IMR-90 (cell line): ENCODE measurements around the gene LYPD6. TPM values are rescaled to one million over a fixed set of nuclear protein-coding genes. Genes with fewer than 3 reads are reported as not detected.

ENCODE experiments used
- ATAC-seq: fragments of 200-7000 bp; cut with Tn5 transposase; 2 replicates; pipeline ENCODE4 v1.9.1; 2020; ENCODE audit warnings: low read depth, mild to moderate bottlenecking, moderate library complexity
- BruUV-seq: library from RNA; stranded (reverse); fragments of 400-500 nt; replicated peaks from 2 replicates; lab custom pipeline; 2021; lab: Mats Ljungman, UMichigan
- CTCF ChIA-PET: fragments of 300-600 bp; formaldehyde crosslinking; extraction: SDS; loops from one replicate; lab custom pipeline; 2021; ENCODE audit warnings: antibody characterized with exemption; lab: Yijun Ruan, JAX
- POLR2A ChIA-PET: fragments of 300-600 bp; sonication (Branson Sonifier 250); formaldehyde crosslinking; loops from one replicate; lab custom pipeline; 2022; ENCODE audit warnings: antibody characterized with exemption; ENCODE audit not compliant: unreplicated experiment; lab: Charles Lee
- DNase-seq: peaks from one replicate; pipeline ENCODE4 v3.0.0; 2013
- H2AFZ ChIP-seq: replicated peaks from 2 replicates; pipeline ENCODE3; 2013; ENCODE audit warnings: low read length, mild to moderate bottlenecking; ENCODE audit not compliant: poor library complexity
- H2AK5ac ChIP-seq: 2 replicates; pipeline ENCODE4 v1.6.1; 2013; ENCODE audit warnings: low read depth, low read length, inconsistent platforms
- H2AK9ac ChIP-seq: replicated peaks from 2 replicates; pipeline ENCODE3; 2013; ENCODE audit warnings: mild to moderate bottlenecking, low read depth, low read length, moderate library complexity; ENCODE audit not compliant: poor library complexity
- H2BK120ac ChIP-seq: 2 replicates; pipeline ENCODE4 v1.6.1; 2013; ENCODE audit warnings: low read depth, low read length, inconsistent platforms
- H2BK15ac ChIP-seq: 3 replicates; pipeline ENCODE4 v1.6.1; 2013; ENCODE audit warnings: low read depth, low read length, inconsistent platforms
- H2BK20ac ChIP-seq: 2 replicates; pipeline ENCODE4 v1.6.1; 2013; ENCODE audit warnings: low read depth, mild to moderate bottlenecking, inconsistent platforms, low read length, moderate library complexity
- H2BK5ac ChIP-seq: 2 replicates; pipeline ENCODE4 v1.6.1; 2013; ENCODE audit warnings: mild to moderate bottlenecking, low read depth, low read length, inconsistent platforms; ENCODE audit not compliant: poor library complexity, severe bottlenecking
- H3K14ac ChIP-seq: replicated peaks from 2 replicates; pipeline ENCODE4 v1.6.1; 2013; ENCODE audit warnings: low read depth, low read length, inconsistent platforms
- H3K18ac ChIP-seq: 2 replicates; pipeline ENCODE4 v1.6.1; 2013; ENCODE audit warnings: low read depth, low read length, control low read depth
- H3K23ac ChIP-seq: 2 replicates; pipeline ENCODE4 v1.6.1; 2013; ENCODE audit warnings: low read depth, low read length, inconsistent platforms
- H3K27ac ChIP-seq: 2 replicates; pipeline ENCODE4 v1.5.1; 2013; ENCODE audit warnings: mild to moderate bottlenecking, control low read depth, low read length; ENCODE audit not compliant: insufficient read depth
- H3K27me3 ChIP-seq: 2 replicates; pipeline ENCODE4 v1.6.1; 2013; ENCODE audit warnings: low read length; ENCODE audit not compliant: control insufficient read depth, insufficient read depth
- H3K36me3 ChIP-seq: 2 replicates; pipeline ENCODE4 v1.6.1; 2013; ENCODE audit warnings: low read length, mixed read lengths; ENCODE audit not compliant: control insufficient read depth, insufficient read depth
- H3K4ac ChIP-seq: 2 replicates; pipeline ENCODE4 v1.6.1; 2013; ENCODE audit warnings: low read depth, low read length, inconsistent platforms
- H3K4me1 ChIP-seq: 2 replicates; pipeline ENCODE4 v1.6.1; 2013; ENCODE audit warnings: low read length, mixed read lengths; ENCODE audit not compliant: control insufficient read depth, insufficient read depth
- H3K4me2 ChIP-seq: 2 replicates; pipeline ENCODE4 v1.6.1; 2013; ENCODE audit warnings: low read depth, mild to moderate bottlenecking, control low read depth, low read length, moderate library complexity
- H3K4me3 ChIP-seq: 2 replicates; pipeline ENCODE4 v1.5.1; 2013; ENCODE audit warnings: low read depth, mild to moderate bottlenecking, control low read depth, low read length, moderate library complexity; ENCODE audit not compliant: insufficient read depth
- H3K56ac ChIP-seq: 2 replicates; pipeline ENCODE4 v1.6.1; 2013; ENCODE audit warnings: low read length, inconsistent platforms; ENCODE audit not compliant: insufficient read depth; ENCODE audit errors: extremely low read depth
- H3K79me1 ChIP-seq, 2 experiments: 2 replicates each; pipeline ENCODE4 v1.6.1; 2013; ENCODE audit warnings: low read length in 2 of 2, inconsistent platforms in 1 of 2, low read depth in 1 of 2
- H3K9ac ChIP-seq: 2 replicates; pipeline ENCODE4 v1.6.1; 2013; ENCODE audit warnings: low read depth, low read length, control low read depth
- H3K9me1 ChIP-seq: 2 replicates; pipeline ENCODE4 v1.6.1; 2013; ENCODE audit warnings: low read length, inconsistent platforms; ENCODE audit not compliant: insufficient read depth
- H3K9me3 ChIP-seq: 2 replicates; pipeline ENCODE4 v1.6.1; 2013; ENCODE audit warnings: low read length; ENCODE audit not compliant: control insufficient read depth, insufficient read depth
- H4K20me1 ChIP-seq: 2 replicates; pipeline ENCODE4 v1.6.1; 2013; ENCODE audit warnings: low read length, inconsistent platforms; ENCODE audit not compliant: insufficient read depth
- H4K5ac ChIP-seq: 2 replicates; pipeline ENCODE4 v1.6.1; 2013; ENCODE audit warnings: mild to moderate bottlenecking, low read depth, low read length, control low read depth
- H4K8ac ChIP-seq, 2 experiments: 2 replicates each; pipeline ENCODE4 v1.6.1; 2013; ENCODE audit warnings: low read depth in 2 of 2, low read length in 2 of 2, control low read depth in 1 of 2, inconsistent platforms in 1 of 2
- H4K91ac ChIP-seq: 2 replicates; pipeline ENCODE4 v1.6.1; 2013; ENCODE audit warnings: low read depth, low read length, inconsistent platforms; ENCODE audit not compliant: insufficient read depth
- CHD1 ChIP-seq: IDR thresholded peaks from 2 replicates; pipeline ENCODE4 v1.6.1; 2012; ENCODE audit warnings: low read depth, low read length, improper control_type of control experiment
- ELK1 ChIP-seq: fragments of 150-350 bp; IDR thresholded peaks from 2 replicates; pipeline ENCODE4 v1.6.1; 2016; ENCODE audit warnings: low read depth, mild to moderate bottlenecking, low read length, moderate library complexity, borderline replicate concordance
- MAFK ChIP-seq: IDR thresholded peaks from 2 replicates; pipeline ENCODE4 v1.6.1; 2012; ENCODE audit warnings: low read depth, low read length, improper control_type of control experiment
- MXI1 ChIP-seq: IDR thresholded peaks from 2 replicates; pipeline ENCODE4 v1.6.1; 2012; ENCODE audit warnings: low read depth, mild to moderate bottlenecking, low read length, moderate library complexity, borderline replicate concordance
- POLR2A ChIP-seq: IDR thresholded peaks from 2 replicates; pipeline ENCODE4 v1.6.1; 2012; ENCODE audit warnings: mild to moderate bottlenecking, low read depth, low read length
- RAD21 ChIP-seq: IDR thresholded peaks from 2 replicates; pipeline ENCODE4 v1.6.1; 2012; ENCODE audit warnings: low read length, improper control_type of control experiment
- SMC3 ChIP-seq: fragments of 150-350 bp; IDR thresholded peaks from 2 replicates; pipeline ENCODE4 v1.6.1; 2016; ENCODE audit warnings: low read depth, mild to moderate bottlenecking, antibody characterized with exemption, low read length, moderate library complexity
- WGBS, 2 experiments: methylation state at CpG; one replicate each; pipeline versions ENCODE4 v1.1.5 to v1.1.7; 2013; ENCODE audit warnings: missing lambda C conversion rate in 2 of 2; ENCODE audit not compliant: insufficient read length in 1 of 2; ENCODE audit errors: extremely low coverage in 2 of 2; 5-methylcytosine and 5-hydroxymethylcytosine counted together
- dilution Hi-C: fragments of 300-500 bp; cut with HindIII; formaldehyde crosslinking; loops from one replicate; pipeline ENCODE4 v1.14.3; 2018; ENCODE audit warnings: low sequenced_read_pairs; ENCODE audit not compliant: unreplicated experiment
- in situ Hi-C: fragments of 300-500 bp; cut with MboI; formaldehyde crosslinking; loops from 3 replicates; pipeline ENCODE4 v1.14.3; 2019; ENCODE audit warnings: low sequenced_read_pairs, inconsistent platforms, mixed read lengths
- intact Hi-C: fragments of 100-400 bp; cut with micrococcal nuclease; formaldehyde crosslinking; loops from 2 replicates; pipeline ENCODE4 v1.10.0; 2022
- polyA plus RNA-seq, 3 experiments: library from polyadenylated mRNA; depleted of rRNA; stranded (reverse); fragments of >200 nt; gene quantifications; 2 replicates each; pipeline ENCODE4 v1.2.3, GENCODE V29; 2012; ENCODE audit warnings: low replicate concordance in 1 of 3
- total RNA-seq: library from RNA; depleted of rRNA; stranded (reverse); fragments of >200 nt; gene quantifications from 2 replicates; pipeline ENCODE4 v1.2.3, GENCODE V29; 2012

LYPD6 gene
- total and polyA plus RNA-seq, 2 of the 4 experiments (the other 2 are of a cell fraction), result 0.87 to 0.90 TPM

DNA sequence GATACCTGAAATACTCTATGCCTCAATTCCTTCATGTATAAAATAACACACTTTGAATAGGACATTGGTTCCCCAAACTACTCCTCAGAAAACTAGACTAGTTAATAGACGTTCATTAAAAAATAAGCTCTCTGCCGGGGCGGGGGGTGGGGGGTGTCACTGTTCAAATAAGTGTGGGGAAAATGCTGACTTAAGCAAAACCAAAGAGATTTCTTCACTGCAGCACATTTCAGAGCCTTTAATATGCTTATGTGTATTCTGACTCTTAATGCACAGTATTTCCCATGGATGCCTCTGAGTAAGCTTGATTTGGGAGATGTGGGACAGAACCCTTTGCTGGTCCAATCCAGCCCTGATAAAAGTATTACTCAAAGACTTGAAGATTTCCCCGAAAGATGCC lies 93.2 kb downstream of the LYPD6 start:
- Histone ChIP-seq H4K91ac (no peak overlapping the region), H3K4me2 (no peak overlapping the region), H3K18ac (no peak overlapping the region), H3K9me1 (peaks cover 3% of the 10 kb centered on the region), H2BK120ac (no peak overlapping the region), H2BK20ac (no peak overlapping the region), H3K23ac (no peak overlapping the region), H2BK15ac (no peak overlapping the region), H3K9ac (no peak overlapping the region), H4K8ac (no peak overlapping the region), H4K20me1 (no peaks in the 10 kb centered on the region), H3K4me1 (peaks cover 2% of the 10 kb centered on the region; the same call in 1 of the 2 replicates), H2AK9ac (no peak overlapping the region), H3K27ac (no peak overlapping the region), H3K4me3 (no peak overlapping the region), H2BK5ac (no peak overlapping the region), H3K27me3 (no peaks in the 10 kb centered on the region), H3K56ac (no peak overlapping the region), H3K79me1 (no peaks in the 10 kb centered on the region), H2AK5ac (no peak overlapping the region), H4K5ac (no peak overlapping the region), H3K14ac (no peak overlapping the region), H3K9me3 (no peaks in the 10 kb centered on the region), H3K36me3 (no peaks in the 10 kb centered on the region), H2AFZ (no peak overlapping the region), H3K4ac (no peak overlapping the region; the same call in 1 of the 2 replicates)
- intact Hi-C loops (no loop called here), dilution Hi-C loops (no loop called here), in situ Hi-C loops (no loop called here)
- ATAC-seq (no peak), DNase-seq (no peak)
- ChIA-PET CTCF (no interaction called here), POLR2A (interaction anchor here (0.6 kb wide), 1 partner anchor 22 kb away, joined by 5 read pairs; no protein-coding TSS in a partner anchor)
- BruUV-seq, result no TSS peak
- no CpG with 5 or more reads among the region's 4 CpGs for WGBS, 2 experiments
- no peak for TF ChIP-seq ELK1
- TF ChIP-seq SMC3, result no peak
- no peak for TF ChIP-seq RAD21
- TF ChIP-seq POLR2A, result no peak
- TF ChIP-seq MAFK, result peak; percentile 95
- no peak for TF ChIP-seq CHD1
- TF ChIP-seq MXI1, result no peak
